ENCODE measurements around the gene PTRH2. TPM values are rescaled to one million over a fixed set of nuclear protein-coding genes. Genes with fewer than 3 reads are reported as not detected.

Gene PTRH2
- total and polyA plus RNA-seq, 2 experiments from 2014 or later = 21.9 to 31.7 TPM

- Histone ChIP-seq H3K9me2 (replicated peaks; ENCODE audit: insufficient read depth) (no peaks in the 10 kb centered on the region), H3K4me3 (no peak overlapping the region), H3K9me3 (ENCODE audit: low read depth) (no peaks in the 10 kb centered on the region), H3K36me3 (replicated peaks; ENCODE audit: insufficient read depth, low read depth) (no peaks in the 10 kb centered on the region), H3K27ac (no peak overlapping the region), H2AFZ (no peak overlapping the region), H3K79me2 (peaks cover 94% of the 10 kb centered on the region), H3K27me3 (no peaks in the 10 kb centered on the region), H4K20me1 (ENCODE audit: insufficient read depth, poor library complexity, severe bottlenecking) (peaks cover 6% of the 10 kb centered on the region), H3K4me2 (no peak overlapping the region), H3K4me1 (ENCODE audit: insufficient read depth) (peaks cover 15% of the 10 kb centered on the region)
- 64% methylated on average over 2 of the region's 2 CpGs for WGBS (ENCODE audit: low lambda C conversion rate, missing lambda C conversion rate)
- no peak for TF ChIP-seq EZH2 (IDR thresholded peaks at IDR 0.05; ENCODE audit: borderline replicate concordance)
- DNase-seq (ENCODE audit: low spot score) = no peak
Observed at GRCh38 chr17:59725691-59726090, 18.5 kb upstream of the PTRH2 start.

- no peaks in the 10 kb centered on the region for H3K27me3 ChIP-seq
- peak overlapping the region; percentile 66 for H3K27ac ChIP-seq
- H4K20me1 ChIP-seq (ENCODE audit: insufficient read depth, poor library complexity, severe bottlenecking) = peaks cover 6% of the 10 kb centered on the region
- TF ChIP-seq EZH2 (IDR thresholded peaks at IDR 0.05; ENCODE audit: borderline replicate concordance) (no peak), CTCF (IDR thresholded peaks at IDR 0.05; ENCODE audit: poor library complexity) (no peak), EZH2phosphoT487 (IDR thresholded peaks at IDR 0.05; ENCODE audit: low read depth, severe bottlenecking, unreplicated experiment) (no peak)
- no peaks in the 10 kb centered on the region for H3K9me3 ChIP-seq (ENCODE audit: low read depth)
- H3K4me1 ChIP-seq (ENCODE audit: insufficient read depth) = peaks cover 15% of the 10 kb centered on the region
- no peaks in the 10 kb centered on the region for H3K9me2 ChIP-seq (replicated peaks; ENCODE audit: insufficient read depth)
- H3K79me2 ChIP-seq = peaks cover 99% of the 10 kb centered on the region
- no peak overlapping the region for H3K4me3 ChIP-seq
- H3K4me2 ChIP-seq = peak overlapping the region; percentile 57
- no peak overlapping the region for H2AFZ ChIP-seq
- WGBS (ENCODE audit: low lambda C conversion rate, missing lambda C conversion rate) = 89% methylated on average over 1 of the region's 1 CpG
- DNase-seq (ENCODE audit: low spot score) = no peak
- no peaks in the 10 kb centered on the region for H3K36me3 ChIP-seq (replicated peaks; ENCODE audit: insufficient read depth, low read depth)
Observed at GRCh38 chr17:59723607-59724006, 16.4 kb upstream of the PTRH2 start.

GRCh38 chr17:59723041-59723440, 15.8 kb upstream of the PTRH2 start:
- Histone ChIP-seq H3K4me3 (no peak overlapping the region), H3K27ac (peak overlapping the region; percentile 66), H2AFZ (no peak overlapping the region), H3K27me3 (no peaks in the 10 kb centered on the region), H3K79me2 (peaks cover 98% of the 10 kb centered on the region), H3K4me1 (ENCODE audit: insufficient read depth) (peaks cover 12% of the 10 kb centered on the region), H3K9me2 (replicated peaks; ENCODE audit: insufficient read depth) (no peaks in the 10 kb centered on the region), H4K20me1 (ENCODE audit: insufficient read depth, poor library complexity, severe bottlenecking) (peaks cover 6% of the 10 kb centered on the region), H3K9me3 (ENCODE audit: low read depth) (no peaks in the 10 kb centered on the region), H3K4me2 (peak overlapping the region; percentile 57), H3K36me3 (replicated peaks; ENCODE audit: insufficient read depth, low read depth) (no peaks in the 10 kb centered on the region)
- no peak for TF ChIP-seq EZH2phosphoT487 (IDR thresholded peaks at IDR 0.05; ENCODE audit: low read depth, severe bottlenecking, unreplicated experiment)
- no peak for TF ChIP-seq CTCF (IDR thresholded peaks at IDR 0.05; ENCODE audit: poor library complexity)
- TF ChIP-seq EZH2 (IDR thresholded peaks at IDR 0.05; ENCODE audit: borderline replicate concordance) = no peak
- no peak for DNase-seq (ENCODE audit: low spot score)
- 83% methylated on average over 1 of the region's 1 CpG for WGBS (ENCODE audit: low lambda C conversion rate, missing lambda C conversion rate)

GRCh38 chr17:59722623-59723022, 15.4 kb upstream of the PTRH2 start:
- Histone ChIP-seq H4K20me1 (ENCODE audit: insufficient read depth, poor library complexity, severe bottlenecking) (peaks cover 6% of the 10 kb centered on the region), H3K36me3 (replicated peaks; ENCODE audit: insufficient read depth, low read depth) (no peaks in the 10 kb centered on the region), H3K4me3 (no peak overlapping the region), H3K4me1 (ENCODE audit: insufficient read depth) (peaks cover 12% of the 10 kb centered on the region), H3K4me2 (no peak overlapping the region), H3K27ac (peak overlapping the region; percentile 66), H3K27me3 (no peaks in the 10 kb centered on the region), H3K9me3 (ENCODE audit: low read depth) (no peaks in the 10 kb centered on the region), H3K79me2 (peaks cover 97% of the 10 kb centered on the region), H2AFZ (no peak overlapping the region), H3K9me2 (replicated peaks; ENCODE audit: insufficient read depth) (no peaks in the 10 kb centered on the region)
- DNase-seq (ENCODE audit: low spot score) = no peak
- no peak for TF ChIP-seq EZH2phosphoT487 (IDR thresholded peaks at IDR 0.05; ENCODE audit: low read depth, severe bottlenecking, unreplicated experiment)
- TF ChIP-seq CTCF (IDR thresholded peaks at IDR 0.05; ENCODE audit: poor library complexity) = no peak
- no peak for TF ChIP-seq EZH2 (IDR thresholded peaks at IDR 0.05; ENCODE audit: borderline replicate concordance)
- 92% methylated on average over 4 of the region's 4 CpGs for WGBS (ENCODE audit: low lambda C conversion rate, missing lambda C conversion rate)
